Activated T-cell treated with anti-CD3 and anti-CD28 coated beads for 48 hours (primary cell): Measurements from ENCODE around the gene MUTYH.
A peak's percentile ranks its signal among the peaks of the same experiment; 100 is the strongest.

Experiments
- DNase-seq: peaks from one replicate; pipeline ENCODE4 v3.0.0-alpha.2; 2020; ENCODE audit warnings: low read depth

MUTYH gene

DNA sequence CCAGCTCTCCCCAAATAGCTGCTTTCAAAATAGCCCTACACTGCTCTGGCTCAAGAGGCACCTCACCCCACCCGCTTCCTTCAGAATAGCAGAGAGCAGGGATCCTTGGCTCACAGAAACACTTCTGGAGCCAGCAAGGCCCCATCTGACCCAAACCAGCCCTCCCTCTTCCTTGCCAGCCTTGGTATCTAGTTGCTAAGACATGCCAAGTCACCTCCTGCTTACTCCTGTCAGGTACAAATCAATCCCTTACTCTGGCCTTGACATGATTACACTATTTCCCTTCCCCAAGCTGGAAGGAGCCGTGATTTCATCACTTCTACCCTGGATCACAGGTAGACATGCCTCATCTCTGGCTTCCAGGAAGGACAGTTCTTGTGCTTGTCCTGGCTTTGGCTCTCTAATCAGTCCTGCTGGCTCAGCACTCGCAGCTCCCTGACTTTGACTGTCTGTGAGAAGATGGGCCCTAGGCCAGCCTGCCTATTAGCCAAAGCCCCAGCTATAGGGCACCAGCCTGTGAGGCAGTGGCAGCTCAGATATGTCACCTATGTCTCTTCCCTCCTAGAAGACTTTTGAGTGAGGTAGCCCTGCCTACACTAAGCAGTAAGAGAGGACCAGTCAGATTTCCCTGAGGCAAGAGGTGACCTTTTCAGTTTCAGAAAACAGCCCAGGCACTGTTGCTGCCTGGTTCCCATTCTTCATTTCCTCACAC lies 8.9 kb upstream of the MUTYH start:
- no peak for DNase-seq

- DNase-seq, result no peak
Measured at GRCh38 chr1:45348609-45348965, 8.3 kb upstream of the MUTYH start.

- no peak for DNase-seq
Measured at GRCh38 chr1:45348020-45348419, 7.8 kb upstream of the MUTYH start.

GRCh38 chr1:45346473-45346872 lies 6.2 kb upstream of the MUTYH start:
- no peak for DNase-seq

- no peak for DNase-seq
Measured at GRCh38 chr1:45345014-45345413, 4.8 kb upstream of the MUTYH start.

- DNase-seq, result no peak
Measured at GRCh38 chr1:45344499-45344898, 4.3 kb upstream of the MUTYH start.

DNA sequence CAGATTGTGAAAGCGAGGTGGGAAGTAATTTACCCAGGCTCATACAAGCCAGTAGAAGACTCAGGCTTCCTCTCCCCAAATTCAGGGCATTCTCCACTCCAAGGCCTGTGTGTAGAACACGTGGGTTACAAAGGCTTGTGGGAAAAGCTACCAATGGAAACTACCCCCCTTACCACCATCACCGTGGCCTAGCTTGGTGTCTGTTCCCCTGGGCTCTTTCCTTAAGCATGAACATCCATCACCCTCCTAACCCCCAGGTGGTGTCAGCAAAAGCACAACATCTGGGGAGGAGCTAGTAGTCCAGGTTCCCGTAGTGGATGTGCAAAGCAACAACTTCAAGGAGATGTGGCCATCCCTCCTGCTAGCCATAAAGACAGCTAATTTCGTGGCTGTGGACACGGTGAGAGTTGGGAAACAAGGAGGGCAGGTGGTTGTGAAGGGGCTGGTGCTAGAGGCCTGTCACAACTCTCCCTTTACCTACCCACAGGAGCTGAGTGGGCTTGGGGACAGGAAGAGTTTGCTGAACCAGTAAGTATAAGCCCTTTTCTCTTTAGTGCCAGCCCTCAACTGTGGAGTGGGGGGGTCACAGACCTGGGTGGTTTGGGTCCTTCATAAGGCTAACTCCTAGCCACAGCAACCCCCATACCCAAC lies 701 bp upstream of the MUTYH start:
- no peak for DNase-seq

DNA sequence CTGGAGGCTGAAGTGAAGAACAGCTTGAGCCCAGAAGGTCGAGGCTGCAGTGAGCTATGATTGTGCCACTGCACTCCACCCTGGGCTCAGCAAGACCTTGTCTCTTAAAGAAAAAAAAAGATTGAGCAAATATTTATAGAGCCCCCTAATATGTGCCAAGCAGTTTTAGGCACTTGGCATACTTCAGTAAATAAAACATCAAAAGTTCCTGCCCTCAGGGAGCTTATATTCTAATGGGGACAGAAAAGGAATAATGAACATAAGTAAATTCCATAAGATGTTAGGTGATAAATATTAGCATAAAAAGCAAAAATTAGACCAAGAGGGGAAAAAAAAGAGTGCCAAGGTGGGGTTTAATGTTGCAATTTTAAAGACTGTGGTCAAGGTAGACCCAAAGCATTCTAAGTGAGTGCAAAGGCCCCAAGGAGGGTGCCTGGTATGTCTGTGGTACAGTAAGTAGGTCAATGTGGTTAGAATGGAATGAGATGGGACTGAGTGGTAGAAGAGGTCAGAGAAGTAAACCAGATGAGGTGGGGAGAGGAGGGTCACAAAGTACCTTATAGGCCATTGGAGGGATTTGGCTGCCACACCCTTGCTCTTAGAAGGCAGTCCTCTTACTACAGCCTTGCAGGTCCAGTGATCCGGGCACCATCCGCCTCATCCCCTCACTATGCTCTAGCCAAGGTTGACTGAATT lies 2.5 kb downstream of the MUTYH start:
- no peak for DNase-seq

DNA sequence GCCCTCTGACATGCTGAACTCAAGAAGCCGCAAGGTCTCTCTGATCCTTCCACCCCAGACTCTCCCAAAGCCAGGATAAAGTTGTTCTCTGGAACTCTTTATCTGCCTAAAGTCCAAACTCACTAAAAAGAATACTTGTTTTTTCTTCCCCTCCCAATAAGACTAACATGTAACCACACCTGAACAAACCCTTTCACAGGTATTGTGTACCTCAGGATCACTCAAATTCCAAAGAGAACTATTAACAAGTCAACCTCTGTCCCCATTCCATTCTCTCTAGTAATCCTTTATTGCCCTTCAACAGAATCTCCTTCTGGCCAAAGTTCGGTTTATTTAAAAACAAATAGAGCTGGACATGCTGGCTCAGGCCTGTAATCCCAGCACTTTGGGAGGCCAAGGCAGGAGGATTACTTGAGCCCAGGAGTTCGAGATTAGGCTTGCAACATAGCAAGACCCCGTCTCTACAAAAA lies 4.3 kb downstream of the MUTYH start:
- DNase-seq, result no peak

DNA sequence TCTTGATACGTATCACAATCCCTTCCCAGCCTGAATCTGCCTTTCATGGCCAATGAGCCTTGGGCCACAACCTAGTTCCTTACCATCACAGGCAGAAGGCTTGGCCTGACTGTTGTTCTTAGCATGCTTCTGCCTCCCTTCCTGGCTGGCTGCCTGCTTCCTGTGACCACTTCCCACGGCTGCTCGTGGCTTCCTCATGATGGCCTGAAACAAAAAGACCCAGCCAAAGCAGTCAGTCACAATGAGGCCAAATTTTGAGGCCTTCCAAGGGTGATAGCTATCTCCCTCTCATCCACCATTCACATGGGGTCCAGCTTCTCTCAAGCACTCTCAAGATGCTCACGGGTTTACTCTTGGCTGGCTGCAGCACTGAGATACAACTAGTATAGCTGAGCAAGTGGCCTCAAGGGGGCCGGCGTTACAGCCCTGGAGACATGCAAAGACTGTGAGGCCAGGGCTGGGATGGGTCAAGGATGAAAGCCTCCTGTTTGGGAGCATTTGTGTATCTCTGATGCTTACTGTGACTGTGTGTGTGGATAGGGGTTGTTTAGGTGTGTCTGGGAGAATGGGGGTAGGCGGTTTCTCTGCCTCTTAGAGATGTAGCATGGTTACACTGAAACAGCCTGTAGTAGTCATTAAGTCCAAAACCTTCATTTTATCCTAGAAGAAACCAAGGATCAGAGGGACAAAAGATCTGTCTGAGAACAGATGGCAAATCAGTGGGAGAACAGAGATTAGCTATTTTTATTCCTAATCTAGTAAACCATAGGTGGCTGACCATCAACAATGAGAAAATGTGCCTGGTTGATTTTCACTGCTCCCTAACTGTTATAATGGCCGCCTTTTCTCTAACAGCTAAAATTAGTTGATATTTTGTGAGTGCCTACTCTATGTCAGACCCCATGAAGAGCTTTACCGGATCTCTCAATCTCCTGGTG lies 5.7 kb downstream of the MUTYH start:
- no peak for DNase-seq

DNA sequence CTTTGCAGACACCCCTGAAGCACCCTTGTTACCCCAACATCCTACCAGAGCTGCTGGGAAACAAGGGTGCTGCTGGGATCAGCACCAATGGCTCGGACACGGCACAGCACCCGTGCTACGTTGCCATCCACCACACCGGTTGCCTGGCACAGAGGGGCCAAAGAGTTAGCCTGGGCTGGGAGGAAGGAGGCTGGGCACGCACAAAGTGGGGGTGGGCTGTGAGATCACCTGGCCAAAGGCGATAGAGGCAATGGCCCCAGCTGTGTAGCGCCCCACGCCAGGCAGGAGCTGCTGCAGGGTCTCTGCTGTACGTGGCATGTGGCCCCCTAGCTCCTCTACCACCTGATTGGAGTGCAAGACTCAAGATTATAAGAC lies 7.9 kb downstream of the MUTYH start:
- DNase-seq, result no peak

DNA sequence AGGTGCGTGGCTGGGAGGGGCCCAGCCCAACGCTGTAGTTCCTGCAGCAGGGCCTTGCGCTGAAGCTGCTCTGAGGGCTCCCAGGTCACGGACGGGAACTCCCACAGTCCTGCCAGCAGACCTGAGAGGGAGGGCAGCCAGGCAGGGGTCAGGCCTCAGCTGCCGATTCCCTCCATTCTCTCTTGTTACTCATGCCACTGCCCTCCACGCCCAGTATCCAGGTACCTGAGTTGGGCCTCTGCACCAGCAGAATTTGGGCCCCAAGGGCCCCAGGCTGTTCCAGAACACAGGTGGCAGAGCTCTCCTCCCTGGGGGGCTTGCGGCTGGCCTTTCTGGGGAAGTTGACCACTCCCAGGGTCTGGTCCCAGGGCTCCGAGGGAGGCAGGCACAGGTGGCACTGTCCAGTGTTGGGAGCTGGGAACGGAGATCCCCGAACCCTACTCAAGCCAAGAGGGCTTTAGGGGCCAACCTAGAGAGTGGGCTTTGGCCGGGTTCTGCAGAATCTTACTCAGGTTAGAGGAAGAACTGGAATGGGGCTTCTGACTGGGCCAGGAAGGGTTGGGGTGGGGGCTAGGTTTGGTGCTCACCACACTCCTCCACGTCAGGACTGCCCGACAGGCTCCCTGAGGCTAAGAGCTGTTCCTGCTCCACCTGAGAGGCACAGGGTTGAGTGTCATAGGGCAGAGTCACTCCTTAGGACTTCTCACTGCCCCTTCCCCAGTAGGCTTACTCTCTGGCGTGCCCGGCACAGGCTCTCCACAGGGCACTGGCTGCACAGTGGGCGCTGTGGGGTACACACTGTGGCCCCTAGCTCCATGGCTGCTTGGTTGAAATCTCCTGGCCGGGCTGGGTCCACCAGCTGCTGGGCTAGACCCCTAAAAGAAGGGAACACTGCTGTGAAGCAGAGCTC lies 8.5 kb downstream of the MUTYH start:
- DNase-seq, result no peak

DNA sequence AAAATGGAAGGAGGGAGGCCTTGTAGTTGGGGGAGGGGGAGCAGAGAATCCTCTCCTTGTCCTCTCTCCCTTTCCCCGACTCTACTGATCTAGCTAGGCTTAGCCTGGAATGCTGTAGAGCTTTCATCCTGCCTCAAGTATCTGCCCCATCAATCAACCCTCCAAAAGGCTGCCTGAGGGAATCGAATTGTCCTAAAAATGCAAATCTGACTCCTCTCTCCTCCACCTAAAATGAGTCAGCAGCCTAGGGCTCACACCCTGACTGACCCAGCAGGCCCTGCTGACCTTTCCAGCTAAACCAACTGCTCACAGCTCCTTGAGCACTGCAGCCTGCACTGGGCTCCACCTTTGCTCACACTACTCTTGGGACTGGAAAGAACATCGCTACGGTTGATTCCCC lies 10.8 kb downstream of the MUTYH start:
- DNase-seq, result no peak

GRCh38 chr1:45328680-45329079 lies 11.6 kb downstream of the MUTYH start:
- no peak for DNase-seq

DNA sequence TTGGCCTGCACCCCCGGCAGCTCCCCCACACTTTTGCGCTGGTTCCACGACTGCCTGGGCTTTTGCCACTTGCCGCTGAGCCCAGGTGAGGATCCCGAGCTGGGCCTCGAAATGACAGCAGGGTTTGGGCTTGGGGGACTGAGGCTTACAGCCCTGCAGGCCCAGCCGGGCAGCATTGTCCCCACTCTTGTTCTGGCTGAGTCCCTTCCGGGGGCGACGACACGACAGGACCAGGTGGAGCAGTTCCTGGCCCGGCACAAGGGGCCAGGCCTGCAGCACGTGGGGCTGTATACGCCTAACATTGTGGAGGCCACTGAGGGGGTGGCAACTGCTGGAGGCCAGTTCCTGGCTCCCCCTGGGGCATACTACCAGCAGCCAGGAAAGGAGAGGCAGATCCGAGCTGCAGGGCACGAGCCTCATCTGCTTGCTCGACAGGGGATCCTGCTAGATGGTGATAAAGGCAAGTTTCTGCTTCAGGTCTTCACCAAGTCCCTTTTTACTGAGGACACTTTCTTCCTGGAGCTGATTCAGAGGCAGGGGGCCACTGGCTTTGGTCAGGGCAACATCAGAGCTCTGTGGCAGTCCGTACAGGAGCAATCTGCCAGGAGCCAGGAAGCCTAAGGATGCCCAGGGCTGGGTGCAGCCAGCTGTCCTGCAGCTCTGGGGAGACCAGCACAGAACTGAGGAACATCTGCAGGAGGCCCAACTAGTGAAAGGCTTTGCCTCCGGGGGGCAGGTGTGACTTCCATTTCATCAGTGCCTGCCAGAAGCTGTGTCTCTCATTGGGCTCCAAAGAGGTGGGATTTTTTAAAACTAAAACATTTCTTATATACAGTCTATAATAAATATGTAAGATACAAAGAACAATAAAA lies 12.4 kb downstream of the MUTYH start:
- no peak for DNase-seq

GRCh38 chr1:45326627-45327623 lies 13.3 kb downstream of the MUTYH start, which contains the start of gene HPDL:
TSS of gene HPDL (plus strand) at chr1:45326895. CDS start at chr1:45327149, 254 bp downstream.
- peak; percentile 79 for DNase-seq

GRCh38 chr1:45325851-45326506 lies 14.3 kb downstream of the MUTYH start:
- no peak for DNase-seq

GRCh38 chr1:45322486-45323040 lies 17.7 kb downstream of the MUTYH start:
- no peak for DNase-seq
